ENCODE results near the gene GABRG3. TPM values are rescaled to one million over a fixed set of nuclear protein-coding genes. Genes with fewer than 3 reads are reported as not detected.

Gene GABRG3
- total RNA-seq, 1 experiment from 2014 or later: not detected

DNA sequence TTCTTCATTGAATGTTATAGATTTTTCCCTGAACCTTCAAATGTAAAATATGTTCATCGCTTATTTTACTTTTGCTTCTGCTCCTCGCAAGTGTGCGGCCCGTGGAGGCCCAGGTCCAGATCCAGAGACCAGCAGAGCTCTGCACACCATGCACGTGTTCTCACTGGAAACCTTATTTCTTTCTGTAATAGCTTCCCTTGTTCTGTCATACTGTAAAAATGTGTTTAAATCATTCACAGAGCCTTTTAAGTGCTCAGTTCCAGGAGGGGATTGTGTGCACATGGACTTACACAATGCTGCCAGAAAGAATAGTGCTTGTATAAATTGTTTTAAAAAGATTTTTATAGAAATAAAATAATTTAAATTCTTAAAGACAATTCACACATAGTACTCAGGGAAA lies 359.3 kb downstream of the GABRG3 start:
- H3K9me3 ChIP-seq (ENCODE audit: control insufficient read depth in 1 of 2, insufficient read depth in 1 of 2, low read depth in 1 of 2, low read length in 2 of 2): peaks cover 23 to 44% of the 10 kb centered on the region in 2 experiments; a peak in 2 of 4 replicates
- no peaks in the 10 kb centered on the region for H4K20me1 ChIP-seq (ENCODE audit: insufficient read depth)
- H3K27me3 ChIP-seq (ENCODE audit: insufficient read depth, low read length): no peaks in the 10 kb centered on the region
- H3K27ac ChIP-seq (ENCODE audit: low read depth, low read length): no peak overlapping the region
- no peak overlapping the region for H3K4me2 ChIP-seq (ENCODE audit: low read length)
- no peaks in the 10 kb centered on the region for H3K4me1 ChIP-seq (ENCODE audit: control insufficient read depth in 1 of 2, insufficient read depth in 2 of 2, low read length in 2 of 2)
- ChIA-PET CTCF (no interaction called here), RAD21 (ENCODE audit: low non-redundant PET in 1 of 2, low total read pairs in 2 of 2, uncharacterized antibody in 2 of 2, unreplicated experiment in 2 of 2) (no interaction called here), POLR2A (no interaction called here)
- TF ChIP-seq RAD21 (IDR thresholded peaks at IDR 0.05; ENCODE audit: low read depth) (no peak), ZBTB33 (IDR thresholded peaks at IDR 0.05; ENCODE audit: extremely low read depth, insufficient replicate concordance, low read length) (no peak), CBX3 (IDR thresholded peaks at IDR 0.05; ENCODE audit: low read depth) (no peak)
- no peak overlapping the region for H3K4me3 ChIP-seq (replicated peaks in 1 of 2; ENCODE audit: low read depth in 1 of 2, low read length in 2 of 2)
- no peaks in the 10 kb centered on the region for H3K36me3 ChIP-seq (ENCODE audit: control insufficient read depth in 1 of 2, insufficient read depth in 2 of 2, low read length in 2 of 2)
- intact Hi-C loops (cut with micrococcal nuclease): no loop called here
- BruUV-seq (replicated peaks): no TSS peak
- H3K9me2 ChIP-seq (ENCODE audit: insufficient read depth): no peaks in the 10 kb centered on the region
- H3K9ac ChIP-seq (ENCODE audit: low read length): no peak overlapping the region
- no peaks in the 10 kb centered on the region for H3K79me2 ChIP-seq (ENCODE audit: insufficient read depth, low read length)
- no peak overlapping the region for H2AFZ ChIP-seq (ENCODE audit: low read depth, low read length, poor library complexity, severe bottlenecking)
- DNase-seq (ENCODE audit: low read depth, low spot score) (no peak), ATAC-seq (no peak)

DNA sequence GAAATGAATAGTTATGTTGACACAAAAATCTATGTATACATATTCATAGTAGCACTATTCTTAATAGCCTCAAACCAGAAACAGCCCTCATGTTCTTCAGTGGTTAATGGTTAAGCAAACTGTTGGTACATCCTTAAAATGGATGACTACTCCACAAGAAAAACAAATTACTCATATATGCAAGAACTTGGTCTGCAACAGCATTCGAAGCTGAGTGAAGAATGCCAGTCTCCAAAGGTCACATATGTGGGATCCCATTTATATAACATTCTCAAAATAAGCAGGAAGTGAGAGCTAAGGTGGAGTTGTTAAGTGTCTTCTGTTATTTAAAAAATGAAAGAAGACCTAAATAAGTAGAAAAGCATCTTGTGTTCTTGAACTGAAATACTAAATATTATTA lies 365.7 kb downstream of the GABRG3 start:
- H3K9ac ChIP-seq (ENCODE audit: low read length): no peak overlapping the region
- H2AFZ ChIP-seq (ENCODE audit: low read depth, low read length, poor library complexity, severe bottlenecking): no peak overlapping the region
- no peaks in the 10 kb centered on the region for H4K20me1 ChIP-seq (ENCODE audit: insufficient read depth)
- no peak overlapping the region for H3K4me2 ChIP-seq (ENCODE audit: low read length)
- no peak for ATAC-seq
- no peak for DNase-seq (ENCODE audit: low read depth, low spot score)
- peaks cover 21 to 37% of the 10 kb centered on the region in 2 experiments; a peak in 2 of 4 replicates for H3K9me3 ChIP-seq (ENCODE audit: control insufficient read depth in 1 of 2, insufficient read depth in 1 of 2, low read depth in 1 of 2, low read length in 2 of 2)
- H3K9me2 ChIP-seq (ENCODE audit: insufficient read depth): no peaks in the 10 kb centered on the region
- ChIA-PET RAD21 (ENCODE audit: low non-redundant PET in 1 of 2, low total read pairs in 2 of 2, uncharacterized antibody in 2 of 2, unreplicated experiment in 2 of 2) (no interaction called here), CTCF (no interaction called here), POLR2A (no interaction called here)
- no peaks in the 10 kb centered on the region for H3K79me2 ChIP-seq (ENCODE audit: insufficient read depth, low read length)
- BruUV-seq (replicated peaks): no TSS peak
- no peak overlapping the region for H3K4me3 ChIP-seq (replicated peaks in 1 of 2; ENCODE audit: low read depth in 1 of 2, low read length in 2 of 2)
- H3K36me3 ChIP-seq (ENCODE audit: control insufficient read depth in 1 of 2, insufficient read depth in 2 of 2, low read length in 2 of 2): no peaks in the 10 kb centered on the region
- H3K4me1 ChIP-seq (ENCODE audit: control insufficient read depth in 1 of 2, insufficient read depth in 2 of 2, low read length in 2 of 2): no peaks in the 10 kb centered on the region
- H3K27me3 ChIP-seq (ENCODE audit: insufficient read depth, low read length): no peaks in the 10 kb centered on the region
- intact Hi-C loops (cut with micrococcal nuclease): no loop called here
- no peak overlapping the region for H3K27ac ChIP-seq (ENCODE audit: low read depth, low read length)
- TF ChIP-seq ZNF274 (IDR thresholded peaks at IDR 0.05; ENCODE audit: low read depth, low read length) (no peak), REST (IDR thresholded peaks at IDR 0.05; ENCODE audit: low read depth) (no peak), SRF (IDR thresholded peaks at IDR 0.05; ENCODE audit: low read depth) (no peak)

Data from HCT116 (cell line).